ENCODE data around the gene RCOR3.
A peak's percentile ranks its signal among the peaks of the same experiment; 100 is the strongest.
"Not testable (repeated sequence)": the region's sequence is repeated elsewhere in the genome, so short reads cannot be mapped to it uniquely, and the experiment has no call there.

Gene RCOR3

GRCh38 chr1:211260141-211261107 lies 1.3 kb downstream of the RCOR3 start:
- peak; percentile 62 for DNase-seq

- DNase-seq = no peak
Observed at GRCh38 chr1:211261229-211261628, 2.1 kb downstream of the RCOR3 start.

GRCh38 chr1:211263022-211263421 lies 3.9 kb downstream of the RCOR3 start:
- not testable (repeated sequence) for DNase-seq

- no peak for DNase-seq
Observed at GRCh38 chr1:211267204-211267857, 8.2 kb downstream of the RCOR3 start.

- no peak for DNase-seq
Observed at GRCh38 chr1:211279340-211279739, 20.2 kb downstream of the RCOR3 start.

- no peak for DNase-seq
Observed at GRCh38 chr1:211280910-211281309, 21.7 kb downstream of the RCOR3 start.

- DNase-seq = no peak
Observed at GRCh38 chr1:211281320-211282022, 22.3 kb downstream of the RCOR3 start.

- no peak for DNase-seq
Observed at GRCh38 chr1:211282023-211282373, 22.8 kb downstream of the RCOR3 start.

- DNase-seq = no peak
Observed at GRCh38 chr1:211285196-211285595, 26.0 kb downstream of the RCOR3 start.

GRCh38 chr1:211287218-211287617 lies 28.1 kb downstream of the RCOR3 start:
- no peak for DNase-seq

- no peak for DNase-seq
Observed at GRCh38 chr1:211292411-211292810, 33.2 kb downstream of the RCOR3 start.

GRCh38 chr1:211296396-211296795 lies 37.2 kb downstream of the RCOR3 start:
- no peak for DNase-seq

GRCh38 chr1:211305044-211305443 lies 45.9 kb downstream of the RCOR3 start:
- DNase-seq = no peak

- no peak for DNase-seq
Observed at GRCh38 chr1:211309617-211310016, 50.5 kb downstream of the RCOR3 start.

GRCh38 chr1:211313392-211313791 lies 54.2 kb downstream of the RCOR3 start:
- DNase-seq = no peak

- DNase-seq = no peak
Observed at GRCh38 chr1:211318576-211319280, 59.6 kb downstream of the RCOR3 start.

GRCh38 chr1:211319892-211320291 lies 60.7 kb downstream of the RCOR3 start:
- no peak for DNase-seq

GRCh38 chr1:211320980-211321379 lies 61.8 kb downstream of the RCOR3 start:
- no peak for DNase-seq

- not testable (repeated sequence) for DNase-seq
Observed at GRCh38 chr1:211321646-211322045, 62.5 kb downstream of the RCOR3 start.

GRCh38 chr1:211323156-211324063 lies 64.2 kb downstream of the RCOR3 start:
- DNase-seq = peak; percentile 55

- DNase-seq = no peak
Observed at GRCh38 chr1:211324992-211325775, 66.0 kb downstream of the RCOR3 start.
